NK-92 (cell line): Measurements from ENCODE around the gene GFRA1.

Experiments
- DNase-seq: peaks from one replicate; lab custom pipeline; 2025; ENCODE audit not compliant: unreplicated experiment; lab: John Stamatoyannopoulos, UW

The GFRA1 gene

DNA sequence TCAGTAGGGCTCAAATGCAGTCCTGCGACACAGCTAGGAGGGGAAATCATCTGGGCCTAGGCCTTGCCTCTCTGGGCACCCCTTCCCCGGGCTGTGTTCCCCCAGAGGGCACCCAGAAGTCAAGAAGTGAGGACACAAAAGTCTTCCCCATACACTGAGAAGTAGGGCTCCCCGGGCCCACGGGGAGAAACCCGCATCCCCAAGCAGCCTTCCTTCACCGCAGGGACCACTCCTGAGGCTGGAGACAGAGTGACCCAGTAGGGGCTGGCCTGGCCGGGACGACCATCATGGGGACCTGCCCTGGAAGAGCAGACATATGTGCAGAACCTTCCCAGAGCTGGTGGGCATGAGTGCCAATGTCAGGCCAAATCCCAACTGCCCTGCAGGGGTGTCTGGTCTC lies 163.5 kb downstream of the GFRA1 start:
- no peak for DNase-seq

DNA sequence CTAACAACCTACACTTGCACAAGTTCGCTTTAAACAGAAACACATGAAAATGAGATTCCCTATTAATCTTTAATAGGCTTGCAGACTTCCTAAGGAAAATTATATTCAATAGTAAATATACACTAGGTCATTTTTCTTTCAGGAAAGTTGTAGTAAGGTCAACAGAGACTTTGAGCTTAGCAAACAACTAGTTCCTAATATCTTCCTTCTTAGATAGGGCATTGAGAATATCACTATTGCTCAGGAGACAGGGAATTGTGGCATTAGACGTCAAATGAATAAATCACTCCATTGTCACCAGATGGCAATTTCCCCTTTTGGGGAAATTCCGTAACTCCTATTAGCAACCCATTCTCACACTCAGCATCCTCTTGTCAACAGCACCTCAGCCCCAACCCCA lies 164.9 kb downstream of the GFRA1 start:
- DNase-seq: no peak

DNA sequence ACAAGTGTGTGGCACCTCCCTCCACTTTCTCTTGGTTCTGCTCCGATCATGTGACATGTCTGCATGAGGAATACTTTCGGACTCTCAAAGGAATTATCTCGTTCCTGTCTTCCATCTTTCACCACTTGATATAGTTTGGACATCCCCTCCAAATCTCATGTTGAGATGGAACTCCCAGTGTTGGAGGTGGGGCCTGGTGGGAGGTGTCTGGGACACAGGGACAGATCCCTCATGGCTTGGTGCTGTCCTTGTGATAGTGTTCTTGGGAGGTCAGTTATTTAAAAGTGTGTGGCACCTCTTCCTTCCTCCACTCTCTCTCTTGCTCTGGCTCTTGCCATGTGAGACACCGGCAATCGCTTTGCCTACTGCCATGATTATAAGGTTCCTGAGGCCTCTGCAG lies 166.4 kb downstream of the GFRA1 start:
- DNase-seq: no peak

DNA sequence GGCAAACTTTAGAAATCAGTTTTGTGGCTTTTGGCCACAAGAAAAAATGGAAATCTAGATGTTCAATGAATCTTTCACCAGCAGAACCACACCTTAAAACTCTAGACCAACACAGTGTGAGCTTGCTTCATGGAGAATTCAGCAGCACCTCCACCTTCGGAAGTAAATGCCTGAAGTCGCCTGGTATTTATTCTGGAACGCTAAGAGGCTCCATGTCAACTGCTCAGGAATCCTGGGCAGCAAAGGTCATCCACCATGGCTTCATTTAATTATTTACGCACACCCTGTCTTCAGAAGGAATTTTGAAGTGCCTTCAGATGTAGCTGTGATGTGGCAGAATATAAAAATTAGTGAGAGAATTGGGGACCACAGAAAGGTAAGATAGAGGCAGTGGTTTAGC lies 167.7 kb downstream of the GFRA1 start:
- no peak for DNase-seq

DNA sequence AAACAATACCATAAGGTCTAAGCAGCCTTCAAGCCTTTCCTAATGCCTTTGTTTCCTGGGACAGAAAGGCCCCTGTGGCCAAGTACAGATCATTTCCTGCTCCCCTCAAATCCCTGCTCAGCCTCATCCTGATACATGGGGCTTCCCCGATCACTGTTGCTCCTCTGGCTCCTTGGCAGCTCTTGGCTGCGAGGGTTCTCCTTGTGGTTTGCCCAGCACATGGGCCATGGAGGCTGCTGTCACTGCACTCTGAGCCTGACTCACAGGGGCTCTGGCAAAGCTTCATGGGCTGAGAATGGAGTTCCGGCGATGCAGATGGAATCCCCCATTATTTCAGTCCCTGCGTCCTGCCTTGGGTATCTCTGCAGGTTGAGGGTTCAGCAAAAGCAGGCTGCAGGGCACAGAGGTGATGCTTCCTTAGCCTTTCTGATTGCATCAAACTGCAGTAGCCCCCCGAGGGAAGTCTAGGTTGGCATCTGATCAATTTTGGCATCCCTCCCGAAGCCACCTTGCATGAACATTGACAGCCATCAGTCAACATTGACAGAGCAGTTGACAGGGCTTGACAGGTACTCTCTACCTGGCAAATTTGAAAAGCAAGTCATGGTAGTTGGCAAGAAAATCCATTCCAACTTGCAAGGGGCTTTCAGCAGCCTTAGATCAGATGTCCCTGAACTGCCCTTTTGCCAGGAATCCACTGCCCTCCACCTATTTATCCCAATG lies 168.6 kb downstream of the GFRA1 start:
- no peak for DNase-seq

DNA sequence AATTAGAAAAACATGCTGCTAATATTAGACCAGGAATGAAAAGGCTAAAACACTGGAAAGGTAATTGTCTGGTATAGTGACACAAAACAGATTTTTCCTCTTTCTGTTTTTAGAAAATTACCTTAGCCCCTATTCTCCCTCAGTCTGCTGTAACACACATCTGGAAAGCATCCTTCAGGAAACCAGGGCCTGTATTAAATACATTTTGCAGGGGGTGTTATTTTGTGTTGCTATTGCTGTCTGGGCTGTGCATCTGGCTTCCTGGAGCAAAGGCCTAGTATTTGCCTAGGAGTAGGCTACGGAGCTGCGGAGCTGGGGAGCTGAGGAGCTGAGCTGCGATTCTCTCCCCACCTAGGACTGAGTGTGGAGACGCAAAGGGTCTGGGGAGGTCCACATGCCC lies 169.3 kb downstream of the GFRA1 start:
- DNase-seq: no peak

DNA sequence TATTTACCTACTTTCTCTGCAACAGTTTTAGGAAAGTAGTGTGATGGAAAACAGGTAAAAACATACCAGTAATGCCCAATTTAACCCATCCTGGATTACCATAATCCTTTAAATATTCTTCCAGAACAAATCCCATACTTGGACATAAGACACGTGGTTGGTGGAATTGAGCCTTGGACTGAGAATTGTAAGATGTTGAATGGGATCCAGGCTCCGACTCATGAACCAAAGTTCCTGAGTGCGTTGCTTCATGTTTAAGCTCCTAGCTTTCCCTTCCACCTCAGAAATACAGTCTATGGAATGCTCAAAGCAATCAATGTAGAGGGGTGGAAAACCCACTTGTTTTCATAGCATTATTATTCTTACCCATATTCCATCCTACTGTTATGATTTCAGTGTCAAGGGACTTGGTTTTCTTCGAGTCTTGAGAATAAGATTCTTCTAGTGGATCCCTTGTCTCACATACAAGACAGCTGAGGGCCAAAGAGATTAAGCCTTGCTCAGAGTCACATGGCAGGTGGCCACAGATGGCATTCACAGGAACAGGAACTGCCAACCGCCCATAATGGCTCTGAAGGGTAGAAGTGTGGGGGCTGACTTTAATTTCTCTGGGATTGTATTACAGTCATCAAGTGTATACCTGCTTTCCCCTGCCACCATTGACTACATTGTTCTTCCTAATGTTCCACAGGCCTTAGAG lies 171.2 kb downstream of the GFRA1 start:
- DNase-seq: no peak

DNA sequence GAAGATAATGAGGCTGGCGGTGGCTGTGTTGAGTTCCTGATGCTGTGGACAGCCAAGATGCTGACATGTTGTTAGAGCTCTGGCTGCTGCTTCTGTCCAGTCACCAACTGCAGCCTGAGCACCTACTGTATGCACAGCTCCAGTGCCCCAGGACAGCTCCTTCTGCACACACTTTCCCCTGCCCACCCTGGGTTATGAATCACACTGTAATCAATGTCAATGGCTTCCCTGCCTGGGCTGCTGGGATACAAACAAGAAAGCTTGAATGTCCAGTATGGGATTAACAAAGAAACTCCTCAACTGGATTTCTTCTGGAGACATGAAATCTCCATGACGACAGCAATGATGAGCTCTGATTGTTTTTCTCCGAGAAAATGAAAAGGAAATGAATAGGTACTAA lies 172.0 kb downstream of the GFRA1 start:
- no peak for DNase-seq

DNA sequence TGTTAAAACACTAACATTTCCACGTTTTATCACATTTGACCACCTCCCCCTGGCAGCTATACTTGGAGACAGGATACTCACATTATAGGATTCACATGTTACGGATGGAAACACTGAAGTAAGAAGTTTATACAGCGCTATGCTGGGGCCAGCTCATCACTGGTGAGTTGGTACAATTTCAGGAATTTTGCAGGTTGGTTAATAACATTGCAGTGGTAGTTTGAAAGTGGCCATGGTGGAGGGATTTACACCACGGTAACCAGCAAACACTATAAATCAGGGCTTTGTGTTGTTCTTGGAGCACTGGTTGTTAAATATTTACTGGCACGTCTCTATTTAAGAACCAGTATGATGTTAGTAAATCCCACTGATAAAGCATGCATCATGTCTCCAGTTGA lies 174.0 kb downstream of the GFRA1 start:
- DNase-seq: no peak

DNA sequence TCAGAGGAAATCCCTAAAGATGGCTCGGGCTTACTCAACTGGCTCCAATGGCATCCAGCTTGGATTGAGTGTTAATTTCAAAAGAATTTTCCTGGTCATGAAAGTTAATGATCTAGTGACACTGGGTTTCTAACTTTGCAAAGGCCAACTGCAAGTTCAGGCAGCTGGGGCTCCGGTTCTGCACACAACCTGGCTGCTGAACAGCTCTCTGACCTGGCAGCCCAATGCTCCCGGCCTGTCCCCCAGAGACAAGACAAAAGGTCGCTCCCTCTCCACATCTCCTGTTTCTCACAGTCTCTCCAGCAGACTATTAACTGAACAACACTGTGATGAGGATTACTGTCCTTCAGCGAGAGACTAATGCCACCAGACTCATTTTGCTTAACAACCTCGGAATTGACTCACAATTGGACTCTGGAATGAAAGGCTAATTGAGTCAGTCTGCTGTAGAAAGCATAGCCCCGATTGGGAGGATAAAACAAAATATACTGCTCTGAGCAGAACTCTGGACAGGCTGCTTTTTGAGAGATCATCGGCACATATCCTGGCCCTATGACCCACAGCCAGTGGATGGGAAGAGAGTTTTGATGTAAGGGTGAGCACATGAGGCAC lies 174.5 kb downstream of the GFRA1 start:
- no peak for DNase-seq

DNA sequence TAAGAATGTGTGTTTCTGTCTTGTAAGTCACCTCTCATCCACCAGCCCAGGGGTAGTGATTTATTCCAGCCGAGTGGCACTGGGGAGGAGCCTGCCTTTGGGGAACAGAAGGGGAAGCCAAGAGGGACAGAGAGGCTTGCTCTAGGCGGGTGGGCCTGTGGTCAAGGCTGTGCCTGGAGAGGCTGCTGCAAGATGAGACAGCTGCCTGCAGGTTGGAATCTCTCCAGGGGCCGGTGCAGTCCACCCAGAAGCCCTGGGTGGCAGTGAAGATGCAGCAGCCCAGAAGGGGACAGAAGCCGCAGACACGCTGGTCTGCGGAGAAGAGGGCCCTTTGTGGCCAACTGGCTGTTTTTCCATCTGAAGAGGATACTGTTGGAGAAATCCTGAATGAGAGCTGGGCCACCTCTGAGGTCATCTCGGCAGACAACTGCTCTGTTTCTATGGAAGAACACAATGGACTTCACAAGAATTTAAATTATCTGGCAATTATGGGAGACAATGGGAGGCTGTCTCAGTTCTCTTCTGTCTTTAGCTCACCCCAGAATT lies 175.7 kb downstream of the GFRA1 start:
- no peak for DNase-seq

DNA sequence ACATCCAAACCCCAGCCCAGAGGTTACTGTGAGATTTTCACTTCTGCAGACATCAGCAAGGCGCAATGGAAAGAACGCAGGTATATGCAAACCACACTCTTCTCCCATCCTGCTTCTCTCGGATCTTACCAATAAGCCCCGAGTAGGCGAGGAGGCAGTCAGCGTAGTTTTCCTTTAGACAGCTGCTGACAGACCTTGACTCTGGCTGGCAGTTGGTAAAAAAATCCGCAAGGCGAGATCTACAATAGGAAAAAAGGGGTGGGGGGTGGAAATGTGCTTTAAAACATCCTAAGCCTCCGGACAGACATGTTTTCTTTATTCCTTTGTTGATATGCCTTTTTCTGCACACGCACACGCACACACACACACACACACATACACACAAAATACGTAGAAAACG lies 176.5 kb downstream of the GFRA1 start:
- no peak for DNase-seq

DNA sequence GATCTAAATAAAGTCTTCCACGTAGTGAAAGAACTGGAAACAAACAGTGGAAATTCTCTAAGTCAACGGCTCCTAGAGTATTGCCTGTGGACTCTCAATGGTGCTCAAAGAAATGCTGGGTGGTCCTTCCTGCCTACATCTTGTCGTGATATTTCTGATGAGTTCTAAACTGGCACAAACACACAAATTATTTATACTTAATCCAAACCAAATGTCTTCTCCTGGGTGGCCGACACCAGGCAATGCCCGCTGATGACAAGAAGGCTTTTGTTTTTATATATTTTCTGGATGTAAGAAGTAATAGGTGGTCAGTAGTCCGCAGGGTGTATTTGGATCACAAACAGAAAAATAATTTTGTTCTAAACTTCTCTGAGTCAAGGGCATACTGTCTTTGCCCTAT lies 178.7 kb downstream of the GFRA1 start:
- no peak for DNase-seq

DNA sequence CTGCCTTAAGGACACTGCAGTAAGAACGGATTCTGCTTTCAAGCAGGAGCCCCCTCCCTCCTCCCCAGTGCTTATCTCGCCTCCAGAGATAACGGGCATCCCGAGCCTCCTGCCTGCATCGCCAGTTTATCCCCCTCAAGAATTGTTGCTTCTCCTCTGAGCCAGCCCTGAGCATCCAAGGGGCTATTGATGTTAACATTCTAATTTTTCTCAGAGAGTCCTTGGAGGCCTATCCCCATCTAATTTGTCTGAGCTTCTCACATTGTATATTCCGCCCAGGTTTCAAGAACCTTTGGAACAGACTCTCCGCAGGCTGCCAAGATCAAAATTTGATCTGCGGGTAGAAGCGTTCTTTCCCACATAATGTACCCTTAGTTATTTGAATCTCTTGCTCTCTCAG lies 180.0 kb downstream of the GFRA1 start:
- no peak for DNase-seq

DNA sequence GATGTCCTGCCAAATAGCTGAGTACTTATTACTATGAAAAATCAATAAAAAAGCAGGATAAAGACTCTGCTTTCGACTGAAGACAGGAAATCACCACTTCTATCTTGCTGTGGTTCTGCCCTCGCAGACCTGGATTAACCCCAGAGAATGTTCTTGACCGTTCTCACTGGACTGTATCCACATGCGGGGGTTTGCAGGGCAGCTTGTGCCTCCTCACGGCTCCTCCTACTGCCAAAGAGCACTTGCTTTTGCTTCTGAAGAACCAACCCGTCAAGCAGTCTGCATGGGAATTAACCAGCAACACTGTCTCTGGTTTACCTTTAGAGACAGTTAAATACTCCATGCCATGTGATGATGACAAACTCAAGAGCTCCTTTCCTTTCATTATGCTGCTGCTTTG lies 184.0 kb downstream of the GFRA1 start:
- no peak for DNase-seq

DNA sequence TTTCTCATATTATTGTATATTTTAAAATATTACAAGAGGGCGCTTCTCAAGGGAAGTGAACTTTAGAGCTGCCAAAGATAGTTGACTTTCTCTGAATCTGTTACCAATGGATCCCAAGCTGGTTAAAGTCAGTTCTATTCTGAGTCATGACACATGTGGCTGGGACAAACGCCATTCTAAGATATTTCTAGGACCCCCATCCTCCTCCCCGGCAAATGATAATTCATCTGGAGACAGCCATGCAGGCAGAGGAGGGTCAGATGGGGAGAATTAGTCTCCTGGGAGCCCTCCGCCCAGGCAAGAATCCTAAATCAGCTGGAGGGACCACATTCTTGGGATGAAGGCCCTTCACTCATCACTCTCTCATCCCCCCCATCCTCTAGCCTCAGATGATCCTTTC lies 187.7 kb downstream of the GFRA1 start:
- DNase-seq: no peak

DNA sequence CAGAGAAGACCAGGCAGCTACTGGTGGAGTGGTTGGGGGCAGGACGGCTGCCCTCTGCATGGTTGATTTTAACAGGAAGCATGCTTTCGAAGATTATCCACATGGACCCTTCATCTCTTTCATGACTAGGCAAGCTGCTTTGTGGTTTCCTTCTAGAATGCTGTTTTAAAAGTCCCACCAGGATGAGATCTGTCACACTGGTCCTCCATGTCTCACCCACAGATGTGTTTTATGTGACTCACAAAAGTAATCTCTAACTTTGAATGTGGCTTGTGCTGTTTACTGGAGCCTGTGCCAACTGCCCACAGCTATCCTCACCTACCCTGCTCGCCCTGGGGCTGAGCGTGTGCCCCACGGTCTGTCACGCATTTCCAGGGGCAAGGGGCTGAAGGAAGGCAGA lies 188.8 kb downstream of the GFRA1 start:
- DNase-seq: no peak

DNA sequence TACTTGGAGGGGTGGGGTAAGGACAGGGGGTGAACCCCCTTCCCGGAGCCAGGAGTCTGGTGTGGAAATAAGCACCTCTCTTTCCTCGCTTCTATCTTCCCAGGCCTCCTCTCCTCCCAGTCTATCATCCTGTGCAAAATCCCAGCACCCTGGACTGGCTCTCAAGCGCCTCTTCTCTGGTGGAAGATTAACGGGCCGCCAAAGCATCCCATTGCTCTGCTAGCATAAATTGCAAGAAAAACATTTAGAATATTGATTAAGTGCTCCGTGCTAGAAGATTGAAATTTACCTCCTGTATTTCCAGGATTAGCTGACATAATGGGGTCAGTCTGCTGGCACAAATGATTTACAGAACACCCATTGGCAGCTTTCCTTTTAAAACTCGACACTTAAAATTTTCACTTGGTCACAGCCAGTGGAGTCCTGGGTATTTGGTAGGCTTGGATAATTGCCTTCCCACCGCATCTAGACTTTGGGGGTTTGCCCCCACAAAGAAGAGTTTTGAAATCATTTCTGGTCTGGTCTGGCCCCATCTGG lies 189.7 kb downstream of the GFRA1 start:
- no peak for DNase-seq

DNA sequence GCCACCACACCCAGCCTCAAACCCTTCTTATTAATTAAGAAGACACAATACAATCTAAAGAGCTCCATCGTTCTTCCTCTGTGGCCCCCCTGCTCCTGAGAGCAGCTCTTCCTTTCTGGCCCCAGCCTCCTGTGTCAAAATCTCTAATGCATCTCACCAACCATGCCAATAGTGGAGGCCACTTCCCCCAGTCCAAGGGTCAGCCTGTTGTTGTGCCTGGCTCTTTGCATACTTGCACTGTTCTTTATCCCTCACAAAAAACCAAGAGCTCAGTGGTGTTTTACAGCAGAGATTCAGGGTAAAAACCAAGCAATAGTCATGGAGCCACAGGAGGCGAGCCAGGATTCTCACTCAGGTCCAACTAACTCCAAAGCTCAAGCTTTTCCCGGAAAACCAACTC lies 190.2 kb downstream of the GFRA1 start:
- no peak for DNase-seq

DNA sequence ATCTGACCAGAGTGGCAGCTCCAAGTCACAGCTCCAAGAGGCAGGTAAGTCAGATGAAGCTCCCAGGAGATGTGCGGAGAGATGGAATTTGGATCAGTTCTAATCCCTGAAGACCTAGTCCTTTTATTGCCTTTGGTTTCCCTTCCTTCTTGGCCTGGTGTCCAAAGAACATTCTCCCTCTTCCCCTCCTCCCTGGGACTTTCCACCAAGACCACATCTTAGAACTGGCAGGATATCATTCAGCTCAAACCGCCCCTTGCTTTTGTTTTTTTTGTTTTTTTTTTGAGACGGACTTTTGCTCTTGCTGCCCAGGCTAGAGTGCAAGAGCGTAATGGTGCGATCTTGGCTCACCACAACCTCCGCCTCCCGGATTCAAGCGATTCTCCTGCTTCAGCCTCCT lies 190.8 kb downstream of the GFRA1 start:
- DNase-seq: no peak

DNA sequence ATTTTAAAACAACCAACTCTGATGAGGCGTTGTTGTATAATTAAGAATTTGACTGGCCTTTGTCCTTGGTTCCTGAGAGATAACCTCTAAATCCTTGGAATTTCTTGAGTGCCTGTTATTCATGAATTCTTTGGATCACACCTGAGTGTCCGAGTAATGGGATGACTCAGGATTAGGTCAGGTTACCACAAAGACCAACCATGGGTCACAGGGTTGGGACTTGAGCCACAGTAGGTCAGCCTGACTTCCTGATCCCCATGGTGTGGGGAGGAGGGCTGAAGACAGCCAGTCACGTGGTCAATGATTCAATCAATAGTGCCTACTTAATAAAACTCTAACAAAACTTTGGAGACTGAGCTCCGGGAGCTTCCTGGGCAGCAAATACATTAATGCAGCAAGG lies 192.5 kb downstream of the GFRA1 start:
- no peak for DNase-seq

DNA sequence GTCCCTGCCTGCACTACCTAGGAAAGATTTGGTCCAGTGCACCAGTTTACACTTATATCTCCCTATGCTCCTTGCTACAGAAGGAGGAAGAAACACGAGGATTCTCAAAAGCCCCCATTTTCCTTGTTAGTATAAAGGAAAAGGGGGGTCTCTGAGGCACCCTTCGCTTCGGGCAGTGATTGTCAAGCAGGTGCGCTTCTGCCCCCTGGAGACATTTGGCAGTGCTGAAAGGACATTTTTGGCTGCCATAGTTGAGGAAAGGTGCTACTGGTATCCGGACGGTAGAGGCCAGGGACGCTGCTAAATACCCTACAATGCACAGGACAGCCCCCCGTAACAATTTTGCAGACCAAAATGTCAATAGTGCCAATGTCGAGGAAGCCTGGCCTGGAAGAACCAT lies 193.7 kb downstream of the GFRA1 start:
- no peak for DNase-seq
